B cell (primary cell): ENCODE data around the gene HPCA.
A peak's percentile ranks its signal among the peaks of the same experiment; 100 is the strongest.

Experiments used
- EZH2 ChIP-seq: IDR thresholded peaks from 2 replicates; pipeline ENCODE4 v1.6.1; 2012; ENCODE audit warnings: borderline replicate concordance, low read depth, mild to moderate bottlenecking, moderate library complexity, low read length; ENCODE audit not compliant: insufficient read depth, poor library complexity, severe bottlenecking
- TF ChIP-seq, protein P1 (sequence below): fragments of 200-600 bp; IDR thresholded peaks from one replicate; pipeline ENCODE4 v1.8.0; 2022; ENCODE audit warnings: antibody characterized with exemption, mild to moderate bottlenecking

DNA sequence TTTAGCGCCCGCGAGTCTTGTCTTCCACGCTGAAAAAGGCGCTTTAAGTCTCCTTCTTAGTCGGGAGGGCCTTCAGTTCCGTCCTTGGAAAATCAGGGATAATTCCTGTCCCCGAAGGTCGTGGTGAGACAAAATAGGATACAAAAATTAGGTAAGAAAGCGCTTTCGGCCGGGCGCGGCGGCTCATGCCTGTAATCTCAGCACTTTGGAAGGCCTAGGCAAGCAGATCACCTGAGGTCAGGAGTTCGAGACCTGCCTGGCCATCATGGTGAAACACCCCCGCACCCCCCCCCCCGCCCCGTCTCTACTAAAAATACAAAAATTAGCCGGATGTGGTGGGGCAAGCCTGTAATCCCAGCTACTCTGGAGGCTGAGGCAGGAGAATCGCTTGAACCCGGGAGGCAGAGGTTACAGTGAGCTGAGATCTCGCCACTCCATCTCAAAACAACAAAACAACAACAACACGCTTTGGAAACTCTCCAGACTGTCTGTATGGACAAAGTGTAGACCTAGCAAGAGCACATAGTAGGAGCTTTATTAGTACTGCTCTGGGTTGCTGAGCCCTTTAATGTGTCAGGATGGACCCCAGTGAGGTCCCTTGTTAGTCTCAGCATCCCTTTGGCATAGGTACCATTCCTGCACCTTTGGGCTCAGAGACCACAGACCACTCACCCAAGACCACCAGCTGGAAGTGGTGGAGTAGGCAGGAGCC is 15.7 kb downstream of the HPCA start:
- TF ChIP-seq, protein P1, sequence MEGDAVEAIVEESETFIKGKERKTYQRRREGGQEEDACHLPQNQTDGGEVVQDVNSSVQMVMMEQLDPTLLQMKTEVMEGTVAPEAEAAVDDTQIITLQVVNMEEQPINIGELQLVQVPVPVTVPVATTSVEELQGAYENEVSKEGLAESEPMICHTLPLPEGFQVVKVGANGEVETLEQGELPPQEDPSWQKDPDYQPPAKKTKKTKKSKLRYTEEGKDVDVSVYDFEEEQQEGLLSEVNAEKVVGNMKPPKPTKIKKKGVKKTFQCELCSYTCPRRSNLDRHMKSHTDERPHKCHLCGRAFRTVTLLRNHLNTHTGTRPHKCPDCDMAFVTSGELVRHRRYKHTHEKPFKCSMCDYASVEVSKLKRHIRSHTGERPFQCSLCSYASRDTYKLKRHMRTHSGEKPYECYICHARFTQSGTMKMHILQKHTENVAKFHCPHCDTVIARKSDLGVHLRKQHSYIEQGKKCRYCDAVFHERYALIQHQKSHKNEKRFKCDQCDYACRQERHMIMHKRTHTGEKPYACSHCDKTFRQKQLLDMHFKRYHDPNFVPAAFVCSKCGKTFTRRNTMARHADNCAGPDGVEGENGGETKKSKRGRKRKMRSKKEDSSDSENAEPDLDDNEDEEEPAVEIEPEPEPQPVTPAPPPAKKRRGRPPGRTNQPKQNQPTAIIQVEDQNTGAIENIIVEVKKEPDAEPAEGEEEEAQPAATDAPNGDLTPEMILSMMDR = no peak
- TF ChIP-seq EZH2 = peak; percentile 48
